ENCODE measurements around the gene ROR1. TPM values are rescaled to one million over a fixed set of nuclear protein-coding genes. Genes with fewer than 3 reads are reported as not detected.

Gene ROR1
- total RNA-seq, 1 experiment from 2014 or later: 37.2 TPM

- Histone ChIP-seq H3K4me1 (no peaks in the 10 kb centered on the region), H3K9me3 (no peaks in the 10 kb centered on the region), H3K36me3 (ENCODE audit: control insufficient read depth, insufficient read depth, low read length) (no peaks in the 10 kb centered on the region), H3K27me3 (replicated peaks; ENCODE audit: control insufficient read depth, insufficient read depth, low read length) (no peaks in the 10 kb centered on the region), H3K4me3 (ENCODE audit: low read depth, low read length) (no peak overlapping the region)
- Mint-ChIP-seq H3K9me3 (ENCODE audit: unreplicated experiment) (no peaks in the 10 kb centered on the region), H3K36me3 (ENCODE audit: insufficient read depth, unreplicated experiment) (peaks cover 17% of the 10 kb centered on the region), H3K27ac (ENCODE audit: unreplicated experiment) (no peak overlapping the region), H3K4me3 (ENCODE audit: unreplicated experiment) (no peak overlapping the region), H3K4me1 (ENCODE audit: low read depth, unreplicated experiment) (peaks cover 15% of the 10 kb centered on the region), H3K27me3 (ENCODE audit: insufficient read depth, unreplicated experiment) (no peaks in the 10 kb centered on the region)
- ChIA-PET CTCF (no interaction called here), POLR2A (no interaction called here)
- no peak for DNase-seq
- TF ChIP-seq CTCF (IDR thresholded peaks at IDR 0.05; ENCODE audit: insufficient read depth in 1 of 2, low read depth in 1 of 2, low read length in 1 of 2, severe bottlenecking in 1 of 2, unreplicated experiment in 1 of 2): no peak
- intact Hi-C loops (cut with micrococcal nuclease; ENCODE audit: unreplicated experiment): no loop called here
- no TSS peak for BruUV-seq (replicated peaks)
Measured at GRCh38 chr1:63960326-63960725, 186.5 kb downstream of the ROR1 start.

- ChIA-PET POLR2A (no interaction called here), CTCF (no interaction called here)
- Histone ChIP-seq H3K9me3 (no peaks in the 10 kb centered on the region), H3K27me3 (replicated peaks; ENCODE audit: control insufficient read depth, insufficient read depth, low read length) (no peaks in the 10 kb centered on the region), H3K4me3 (ENCODE audit: low read depth, low read length) (no peak overlapping the region), H3K36me3 (ENCODE audit: control insufficient read depth, insufficient read depth, low read length) (no peaks in the 10 kb centered on the region), H3K4me1 (0 out of 2 replicates have a peak, but pooled peaks cover 3% of the 10 kb centered on the region)
- H3K27me3 Mint-ChIP-seq (ENCODE audit: insufficient read depth, unreplicated experiment): no peaks in the 10 kb centered on the region
- peaks cover 10% of the 10 kb centered on the region for H3K9me3 Mint-ChIP-seq (ENCODE audit: unreplicated experiment)
- no peak overlapping the region for H3K4me3 Mint-ChIP-seq (ENCODE audit: unreplicated experiment)
- intact Hi-C loops (cut with micrococcal nuclease; ENCODE audit: unreplicated experiment): no loop called here
- BruUV-seq (replicated peaks): no TSS peak
- H3K27ac Mint-ChIP-seq (ENCODE audit: unreplicated experiment): no peak overlapping the region
- peaks cover 21% of the 10 kb centered on the region for H3K36me3 Mint-ChIP-seq (ENCODE audit: insufficient read depth, unreplicated experiment)
- peaks cover 20% of the 10 kb centered on the region for H3K4me1 Mint-ChIP-seq (ENCODE audit: low read depth, unreplicated experiment)
- DNase-seq: no peak
- no peak for TF ChIP-seq CTCF (IDR thresholded peaks at IDR 0.05; ENCODE audit: insufficient read depth in 1 of 2, low read depth in 1 of 2, low read length in 1 of 2, severe bottlenecking in 1 of 2, unreplicated experiment in 1 of 2)
Measured at GRCh38 chr1:63966016-63966415, 192.2 kb downstream of the ROR1 start.

GRCh38 chr1:63967901-63968300 is 194.1 kb downstream of the ROR1 start:
- Mint-ChIP-seq H3K27ac (ENCODE audit: unreplicated experiment) (no peak overlapping the region), H3K4me3 (ENCODE audit: unreplicated experiment) (no peak overlapping the region), H3K9me3 (ENCODE audit: unreplicated experiment) (peaks cover 10% of the 10 kb centered on the region), H3K4me1 (ENCODE audit: low read depth, unreplicated experiment) (peaks cover 13% of the 10 kb centered on the region), H3K27me3 (ENCODE audit: insufficient read depth, unreplicated experiment) (no peaks in the 10 kb centered on the region), H3K36me3 (ENCODE audit: insufficient read depth, unreplicated experiment) (peaks cover 13% of the 10 kb centered on the region)
- Histone ChIP-seq H3K9me3 (no peaks in the 10 kb centered on the region), H3K4me3 (ENCODE audit: low read depth, low read length) (no peak overlapping the region), H3K36me3 (ENCODE audit: control insufficient read depth, insufficient read depth, low read length) (no peaks in the 10 kb centered on the region), H3K4me1 (0 out of 2 replicates have a peak, but pooled peaks cover 3% of the 10 kb centered on the region), H3K27me3 (replicated peaks; ENCODE audit: control insufficient read depth, insufficient read depth, low read length) (no peaks in the 10 kb centered on the region)
- no peak for TF ChIP-seq CTCF (IDR thresholded peaks at IDR 0.05; ENCODE audit: insufficient read depth in 1 of 2, low read depth in 1 of 2, low read length in 1 of 2, severe bottlenecking in 1 of 2, unreplicated experiment in 1 of 2)
- DNase-seq: no peak
- BruUV-seq (replicated peaks): no TSS peak
- CTCF ChIA-PET: no interaction called here
- intact Hi-C loops (cut with micrococcal nuclease; ENCODE audit: unreplicated experiment): no loop called here
- POLR2A ChIA-PET: no interaction called here

All from Caco-2 (cell line).